Neural crest cell (in vitro differentiated cells): ENCODE measurements around the gene RAET1E. TPM values are rescaled to one million over a fixed set of nuclear protein-coding genes. Genes with fewer than 3 reads are reported as not detected.

ENCODE experiments used
- DNase-seq: peaks from one replicate; pipeline ENCODE4 v3.0.0; 2021; ENCODE audit warnings: low read depth, mixed read lengths, low spot score
- H3K27ac Mint-ChIP-seq: one replicate; pipeline ENCODE4 v1.8.0; 2021; ENCODE audit warnings: mild to moderate bottlenecking, mixed read lengths; ENCODE audit not compliant: unreplicated experiment
- H3K27me3 Mint-ChIP-seq: 2 replicates; pipeline ENCODE4 v1.8.0; 2021; ENCODE audit warnings: low read depth, mild to moderate bottlenecking, mixed read lengths
- H3K36me3 Mint-ChIP-seq: 2 replicates; pipeline ENCODE4 v1.8.0; 2021; ENCODE audit warnings: low read depth, mild to moderate bottlenecking, mixed read lengths
- H3K4me1 Mint-ChIP-seq: 2 replicates; pipeline ENCODE4 v1.8.0; 2021; ENCODE audit warnings: mixed read lengths
- H3K4me3 Mint-ChIP-seq: one replicate; pipeline ENCODE4 v1.8.0; 2021; ENCODE audit warnings: mild to moderate bottlenecking, mixed read lengths
- H3K9me3 Mint-ChIP-seq: 2 replicates; pipeline ENCODE4 v1.8.0; 2021; ENCODE audit warnings: mixed read lengths
- total RNA-seq: library from RNA; stranded (reverse); gene quantifications from 2 replicates; pipeline ENCODE4 v1.2.1, GENCODE V29; 2021
- TF ChIP-seq, protein P1 (sequence below): fragments of 200-600 bp; sonication (generic); conservative IDR thresholded peaks from 2 replicates; pipeline ENCODE4 v1.5.0; 2021; ENCODE audit warnings: antibody characterized with exemption, mild to moderate bottlenecking

Gene RAET1E
- total RNA-seq, 1 donor from 2014 or later = not detected

- Mint-ChIP-seq H3K4me3 (no peak overlapping the region), H3K36me3 (no peaks in the 10 kb centered on the region), H3K9me3 (no peaks in the 10 kb centered on the region), H3K4me1 (no peaks in the 10 kb centered on the region), H3K27me3 (peaks cover 25% of the 10 kb centered on the region), H3K27ac (no peak overlapping the region)
- TF ChIP-seq, protein P1, sequence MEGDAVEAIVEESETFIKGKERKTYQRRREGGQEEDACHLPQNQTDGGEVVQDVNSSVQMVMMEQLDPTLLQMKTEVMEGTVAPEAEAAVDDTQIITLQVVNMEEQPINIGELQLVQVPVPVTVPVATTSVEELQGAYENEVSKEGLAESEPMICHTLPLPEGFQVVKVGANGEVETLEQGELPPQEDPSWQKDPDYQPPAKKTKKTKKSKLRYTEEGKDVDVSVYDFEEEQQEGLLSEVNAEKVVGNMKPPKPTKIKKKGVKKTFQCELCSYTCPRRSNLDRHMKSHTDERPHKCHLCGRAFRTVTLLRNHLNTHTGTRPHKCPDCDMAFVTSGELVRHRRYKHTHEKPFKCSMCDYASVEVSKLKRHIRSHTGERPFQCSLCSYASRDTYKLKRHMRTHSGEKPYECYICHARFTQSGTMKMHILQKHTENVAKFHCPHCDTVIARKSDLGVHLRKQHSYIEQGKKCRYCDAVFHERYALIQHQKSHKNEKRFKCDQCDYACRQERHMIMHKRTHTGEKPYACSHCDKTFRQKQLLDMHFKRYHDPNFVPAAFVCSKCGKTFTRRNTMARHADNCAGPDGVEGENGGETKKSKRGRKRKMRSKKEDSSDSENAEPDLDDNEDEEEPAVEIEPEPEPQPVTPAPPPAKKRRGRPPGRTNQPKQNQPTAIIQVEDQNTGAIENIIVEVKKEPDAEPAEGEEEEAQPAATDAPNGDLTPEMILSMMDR = no peak
- no peak for DNase-seq
Observed at GRCh38 chr6:149888093-149888492, 9.8 kb downstream of the RAET1E start.

GRCh38 chr6:149887343-149887742 is 10.6 kb downstream of the RAET1E start:
- H3K36me3 Mint-ChIP-seq = no peaks in the 10 kb centered on the region
- peaks cover 18% of the 10 kb centered on the region for H3K27me3 Mint-ChIP-seq
- no peaks in the 10 kb centered on the region for H3K4me1 Mint-ChIP-seq
- no peak for DNase-seq
- TF ChIP-seq, protein P1 = no peak
- H3K27ac Mint-ChIP-seq = no peak overlapping the region
- H3K9me3 Mint-ChIP-seq = no peaks in the 10 kb centered on the region
- no peak overlapping the region for H3K4me3 Mint-ChIP-seq

DNA sequence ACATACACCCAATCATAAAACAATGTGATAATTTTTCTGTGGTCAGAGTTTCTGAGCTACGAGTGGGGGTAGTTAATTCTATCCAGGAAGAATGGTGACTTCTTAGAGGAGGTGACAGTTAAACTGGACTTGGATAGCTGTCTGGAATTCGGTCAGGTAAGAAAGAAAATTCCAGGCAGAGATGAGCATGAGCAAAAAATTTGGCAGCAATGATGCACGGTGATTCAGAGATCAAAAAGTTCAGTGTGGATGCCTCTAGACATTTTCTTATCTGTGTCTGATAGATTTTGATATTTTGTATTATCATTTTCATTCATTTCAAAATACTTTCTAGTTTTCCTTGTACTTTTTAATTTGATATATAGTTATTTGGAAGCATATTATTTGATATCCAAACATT is 12.0 kb downstream of the RAET1E start:
- H3K36me3 Mint-ChIP-seq = no peaks in the 10 kb centered on the region
- H3K9me3 Mint-ChIP-seq = no peaks in the 10 kb centered on the region
- H3K27me3 Mint-ChIP-seq = peaks cover 24% of the 10 kb centered on the region
- TF ChIP-seq, protein P1 = no peak
- H3K4me1 Mint-ChIP-seq = no peaks in the 10 kb centered on the region
- no peak overlapping the region for H3K27ac Mint-ChIP-seq
- H3K4me3 Mint-ChIP-seq = no peak overlapping the region
- no peak for DNase-seq

- H3K36me3 Mint-ChIP-seq = no peaks in the 10 kb centered on the region
- DNase-seq = no peak
- H3K27ac Mint-ChIP-seq = no peak overlapping the region
- H3K4me3 Mint-ChIP-seq = no peak overlapping the region
- TF ChIP-seq, protein P1 = no peak
- no peaks in the 10 kb centered on the region for H3K9me3 Mint-ChIP-seq
- H3K27me3 Mint-ChIP-seq = peaks cover 36% of the 10 kb centered on the region
- H3K4me1 Mint-ChIP-seq = no peaks in the 10 kb centered on the region
Observed at GRCh38 chr6:149884617-149885016, 13.3 kb downstream of the RAET1E start.

DNA sequence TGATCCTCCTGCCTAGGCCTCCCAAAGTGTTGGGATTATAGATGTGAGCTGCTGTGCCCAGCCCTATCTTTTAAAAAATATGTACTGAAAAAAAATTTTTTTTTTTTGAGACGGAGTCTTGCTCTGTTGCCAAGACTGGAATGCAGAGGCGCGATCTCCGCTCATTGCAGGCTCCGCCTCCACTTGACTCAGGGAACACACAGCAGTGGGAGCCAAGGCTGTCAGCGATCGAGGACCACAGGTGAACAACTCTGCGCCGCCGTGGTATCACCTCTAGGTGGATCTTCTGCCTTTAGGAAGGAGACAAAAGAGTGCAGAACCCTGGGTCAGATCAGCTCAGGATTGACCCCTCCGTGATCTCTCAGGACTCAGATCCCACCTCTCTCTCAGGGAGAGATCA is 13.7 kb downstream of the RAET1E start:
- no peak for DNase-seq
- no peak overlapping the region for H3K27ac Mint-ChIP-seq
- H3K36me3 Mint-ChIP-seq = no peaks in the 10 kb centered on the region
- H3K27me3 Mint-ChIP-seq = peaks cover 39% of the 10 kb centered on the region
- no peaks in the 10 kb centered on the region for H3K9me3 Mint-ChIP-seq
- no peak overlapping the region for H3K4me3 Mint-ChIP-seq
- no peaks in the 10 kb centered on the region for H3K4me1 Mint-ChIP-seq
- TF ChIP-seq, protein P1 = no peak

DNA sequence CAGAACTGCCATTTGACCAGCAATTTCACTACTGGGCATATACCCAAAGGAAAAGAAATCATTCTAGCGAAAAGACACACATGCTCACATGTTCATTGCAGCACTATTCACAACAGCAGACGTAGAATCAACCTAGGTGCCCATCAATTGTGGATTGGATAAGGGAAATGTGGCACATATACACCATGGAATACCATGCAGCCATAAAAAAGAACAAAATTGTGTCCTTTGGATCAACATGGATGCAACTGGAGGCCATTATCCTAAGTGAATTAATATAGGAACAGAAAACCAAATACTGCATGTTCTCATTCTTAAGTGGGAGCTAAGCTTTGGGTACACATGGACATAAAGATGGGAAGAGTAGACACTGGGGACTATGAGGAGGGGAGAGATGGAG is 16.1 kb downstream of the RAET1E start:
- H3K4me1 Mint-ChIP-seq = no peaks in the 10 kb centered on the region
- DNase-seq = no peak
- no peak overlapping the region for H3K27ac Mint-ChIP-seq
- H3K27me3 Mint-ChIP-seq = peaks cover 47% of the 10 kb centered on the region
- TF ChIP-seq, protein P1 = no peak
- no peak overlapping the region for H3K4me3 Mint-ChIP-seq
- no peaks in the 10 kb centered on the region for H3K36me3 Mint-ChIP-seq
- no peaks in the 10 kb centered on the region for H3K9me3 Mint-ChIP-seq
